ENCODE data around the gene SOS1. TPM values are rescaled to one million over a fixed set of nuclear protein-coding genes. Genes with fewer than 3 reads are reported as not detected.

Gene SOS1
- total and polyA plus RNA-seq, 2 donors, result 17.3 to 92.6 TPM

DNA sequence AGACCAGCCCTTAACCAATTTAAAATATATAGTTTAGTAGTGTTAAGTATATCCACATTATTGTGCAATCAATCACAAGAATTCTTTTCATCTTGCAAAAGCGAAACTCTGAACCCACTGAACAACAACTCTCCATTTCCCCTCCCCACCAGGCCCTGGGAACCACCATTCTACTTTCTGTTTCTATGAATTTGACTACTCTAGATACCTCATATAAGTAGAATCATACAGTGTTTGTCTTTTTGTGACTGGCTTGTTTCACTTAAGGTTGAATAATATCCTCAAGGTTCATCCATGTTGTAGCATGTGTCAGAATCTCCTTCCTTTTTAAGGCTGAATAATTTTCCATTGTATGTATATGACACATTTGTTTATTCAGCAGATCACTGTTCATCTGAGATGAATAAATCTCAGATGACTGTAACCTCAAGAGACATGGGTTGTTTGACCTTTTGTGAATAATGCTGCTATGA lies 8.1 kb upstream of the SOS1 start:
- Histone ChIP-seq H3K27ac (ENCODE audit: low read depth) (no peak overlapping the region), H3K36me3 (ENCODE audit: insufficient read depth) (no peaks in the 10 kb centered on the region)
- WGBS, result 84% methylated on average over 1 of the region's 1 CpG

DNA sequence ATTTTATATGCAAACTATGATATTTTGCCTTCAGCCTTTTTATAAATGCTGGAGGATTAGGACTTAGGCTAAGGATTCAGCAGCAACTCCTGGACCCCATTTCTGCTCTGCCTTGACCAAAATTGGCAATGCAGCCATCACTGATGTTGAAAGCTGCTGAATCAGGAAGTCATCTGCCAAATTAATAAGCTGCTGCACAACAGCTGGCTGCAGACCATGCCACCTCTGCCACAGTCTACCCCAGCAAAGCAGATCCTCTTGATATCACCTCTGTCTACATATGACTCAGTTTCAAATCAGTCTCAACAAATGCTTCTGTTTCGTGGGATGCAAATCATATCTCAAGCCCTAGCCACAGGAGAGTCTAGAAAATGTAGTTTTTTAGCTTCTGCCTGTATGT lies 7.1 kb upstream of the SOS1 start:
- no peaks in the 10 kb centered on the region for H3K4me1 ChIP-seq (ENCODE audit: insufficient read depth)
- WGBS, result 39% methylated on average over 1 of the region's 1 CpG
- H3K4me3 ChIP-seq (ENCODE audit: low read depth, low read length), result no peak overlapping the region
- H3K36me3 ChIP-seq (ENCODE audit: insufficient read depth), result no peaks in the 10 kb centered on the region
- DNase-seq (ENCODE audit: extremely low spot score), result no peak
- H3K27ac ChIP-seq (ENCODE audit: low read depth), result no peak overlapping the region

More for the DNA sequence above, 8.1 kb upstream of the SOS1 start:
- no peak overlapping the region for H3K4me3 ChIP-seq (ENCODE audit: low read depth, low read length)
- DNase-seq (ENCODE audit: extremely low spot score), result no peak
- H3K4me1 ChIP-seq (ENCODE audit: insufficient read depth), result no peaks in the 10 kb centered on the region

DNA sequence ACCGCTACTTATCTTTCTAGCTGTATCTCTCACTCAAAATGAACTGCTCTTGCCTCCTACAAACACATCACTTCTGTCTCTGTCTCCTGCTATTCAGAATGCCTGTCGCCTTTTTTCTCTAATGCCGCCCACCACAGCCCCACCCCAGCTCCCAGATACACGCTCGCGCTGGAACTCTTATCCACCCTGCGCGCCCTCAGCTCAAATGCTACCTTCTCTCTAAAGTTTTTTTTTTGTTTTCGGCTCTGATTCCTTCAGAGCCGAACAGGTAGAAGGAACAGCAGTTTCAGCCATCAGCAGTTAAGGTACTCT lies 3.9 kb upstream of the SOS1 start:
- WGBS, result under 1% methylated on average over 10 of the region's 10 CpGs
- Histone ChIP-seq H3K4me3 (ENCODE audit: low read depth, low read length) (peak overlapping the region; percentile 72), H3K36me3 (ENCODE audit: insufficient read depth) (no peaks in the 10 kb centered on the region), H3K4me1 (ENCODE audit: insufficient read depth) (no peaks in the 10 kb centered on the region), H3K27ac (ENCODE audit: low read depth) (peak overlapping the region; percentile 97)
- DNase-seq (ENCODE audit: extremely low spot score), result no peak

DNA sequence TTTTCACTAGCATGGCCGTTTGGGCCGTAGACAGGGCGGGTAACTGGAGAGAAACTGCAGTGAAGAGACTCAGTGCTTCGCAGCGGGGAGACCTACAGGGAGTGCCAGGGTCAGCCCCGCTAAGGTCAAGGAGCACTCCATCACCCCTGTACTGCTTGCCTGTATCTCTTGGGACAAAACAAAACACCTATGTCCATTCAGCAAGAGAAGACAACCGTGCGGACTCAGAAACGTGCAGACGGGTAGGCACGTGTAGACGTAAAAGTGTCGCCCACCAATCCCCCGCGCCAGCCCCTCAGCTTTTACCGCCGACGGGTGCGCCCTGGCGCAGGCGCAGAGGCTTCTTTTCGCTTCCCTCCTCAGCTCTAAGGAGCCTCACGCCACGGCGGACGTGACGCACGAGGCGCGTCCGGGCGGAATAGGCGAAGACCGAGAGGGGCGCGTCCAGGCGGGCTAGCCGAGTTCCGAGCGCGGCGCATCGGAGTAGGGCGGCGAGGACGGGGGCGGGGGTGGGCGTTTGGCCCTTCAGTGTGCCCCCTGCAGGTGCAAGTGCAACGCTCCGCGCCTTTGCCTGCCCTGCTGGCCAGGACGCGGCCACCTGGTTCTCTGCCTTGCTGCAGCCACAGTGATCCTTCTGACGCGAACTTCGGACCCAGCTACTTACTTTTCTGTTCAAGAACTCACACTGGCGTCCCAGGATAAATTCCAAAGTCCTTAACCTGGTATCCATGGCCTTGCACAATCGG lies 3.3 kb upstream of the SOS1 start:
- H3K4me1 ChIP-seq (ENCODE audit: insufficient read depth), result no peaks in the 10 kb centered on the region
- DNase-seq (ENCODE audit: extremely low spot score), result peak; percentile 92
- peak overlapping the region; percentile 72 for H3K4me3 ChIP-seq (ENCODE audit: low read depth, low read length)
- no peaks in the 10 kb centered on the region for H3K36me3 ChIP-seq (ENCODE audit: insufficient read depth)
- H3K27ac ChIP-seq (ENCODE audit: low read depth), result peak overlapping the region; percentile 97
- WGBS, result under 1% methylated on average over 58 of the region's 58 CpGs

DNA sequence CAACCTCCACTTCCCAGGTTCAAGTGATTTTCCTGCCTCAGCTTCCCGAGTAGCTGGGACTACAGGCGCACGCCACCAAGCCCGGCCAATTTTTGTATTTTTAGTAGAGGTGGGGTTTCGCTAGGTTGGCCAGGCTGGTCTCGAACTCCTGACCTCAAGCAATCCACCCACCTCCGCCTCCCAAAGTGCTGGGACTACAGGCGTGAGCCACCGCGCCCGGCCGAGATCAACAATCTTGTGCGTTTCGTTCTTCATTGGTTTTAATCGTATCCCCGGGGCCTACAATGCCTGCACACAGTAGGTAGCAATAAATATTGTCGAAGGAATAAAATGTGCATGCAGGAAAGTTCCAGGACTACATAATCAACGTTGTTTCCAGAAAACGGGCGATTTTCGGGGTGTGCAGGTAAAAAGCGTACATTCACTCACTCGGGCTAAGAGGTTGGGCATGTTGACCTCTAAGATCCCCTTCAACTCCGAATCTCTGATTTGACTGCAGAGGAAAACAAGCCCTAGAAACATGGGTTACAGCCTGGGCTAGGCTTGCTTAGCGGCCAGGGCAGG lies 2.7 kb upstream of the SOS1 start:
- H3K4me1 ChIP-seq (ENCODE audit: insufficient read depth), result peaks cover 2% of the 10 kb centered on the region
- 58% methylated on average over 25 of the region's 25 CpGs for WGBS

DNA sequence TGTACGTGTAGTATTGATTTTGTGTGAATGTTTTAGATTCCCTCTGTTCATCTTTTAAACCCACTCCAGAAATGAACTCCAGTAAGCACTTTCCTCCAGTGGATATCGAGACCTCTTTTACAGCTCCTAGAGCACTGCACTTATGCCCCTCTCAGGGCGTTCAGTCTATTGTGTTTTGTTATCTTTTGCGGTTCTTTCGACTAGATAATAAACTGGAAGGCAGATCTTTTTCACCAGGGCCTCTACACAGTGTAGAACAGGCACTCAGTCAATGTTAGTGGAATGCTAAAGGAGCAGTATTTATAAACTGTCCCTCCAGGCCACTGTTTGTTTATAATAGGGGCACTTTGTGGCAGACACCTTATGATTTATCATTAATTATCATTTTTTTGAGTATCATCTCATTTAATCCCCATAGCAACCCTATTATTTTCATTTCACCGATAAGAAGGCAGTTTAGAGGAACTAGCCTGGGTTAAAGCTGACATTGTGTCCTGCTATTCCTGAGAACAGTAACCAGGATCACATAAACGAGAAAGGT lies 742 bp upstream of the SOS1 start:
- no peak for DNase-seq (ENCODE audit: extremely low spot score)
- Histone ChIP-seq H3K36me3 (ENCODE audit: insufficient read depth) (no peaks in the 10 kb centered on the region), H3K4me1 (ENCODE audit: insufficient read depth) (peaks cover 2% of the 10 kb centered on the region), H3K4me3 (ENCODE audit: low read depth, low read length) (peak overlapping the region; percentile 98), H3K27ac (ENCODE audit: low read depth) (peak overlapping the region; percentile 99)
- WGBS, result 10% methylated on average over 7 of the region's 7 CpGs

More for the DNA sequence above, 2.7 kb upstream of the SOS1 start:
- Histone ChIP-seq H3K4me3 (ENCODE audit: low read depth, low read length) (peak overlapping the region; percentile 72), H3K36me3 (ENCODE audit: insufficient read depth) (no peaks in the 10 kb centered on the region), H3K27ac (ENCODE audit: low read depth) (peak overlapping the region; percentile 83)
- no peak for DNase-seq (ENCODE audit: extremely low spot score)

DNA sequence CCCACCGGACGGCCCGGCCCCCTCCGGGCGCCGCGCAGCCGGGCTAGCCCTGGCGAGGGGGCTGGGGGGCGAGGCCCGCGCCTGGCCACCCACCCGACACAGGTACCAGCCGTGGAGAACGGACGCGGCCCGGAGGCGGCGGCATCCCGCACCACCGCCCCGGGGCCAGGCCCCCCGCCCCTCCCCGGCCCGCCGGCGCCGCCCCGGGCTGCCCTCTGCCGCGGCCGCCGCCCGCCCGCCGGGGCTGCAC lies 405 bp downstream of the SOS1 start:
- Histone ChIP-seq H3K27ac (ENCODE audit: low read depth) (peak overlapping the region; percentile 99), H3K4me1 (ENCODE audit: insufficient read depth) (peaks cover 2% of the 10 kb centered on the region), H3K4me3 (ENCODE audit: low read depth, low read length) (peak overlapping the region; percentile 98), H3K36me3 (ENCODE audit: insufficient read depth) (no peaks in the 10 kb centered on the region)
- no peak for DNase-seq (ENCODE audit: extremely low spot score)
- WGBS, result 0% methylated on average over 36 of the region's 37 CpGs

DNA sequence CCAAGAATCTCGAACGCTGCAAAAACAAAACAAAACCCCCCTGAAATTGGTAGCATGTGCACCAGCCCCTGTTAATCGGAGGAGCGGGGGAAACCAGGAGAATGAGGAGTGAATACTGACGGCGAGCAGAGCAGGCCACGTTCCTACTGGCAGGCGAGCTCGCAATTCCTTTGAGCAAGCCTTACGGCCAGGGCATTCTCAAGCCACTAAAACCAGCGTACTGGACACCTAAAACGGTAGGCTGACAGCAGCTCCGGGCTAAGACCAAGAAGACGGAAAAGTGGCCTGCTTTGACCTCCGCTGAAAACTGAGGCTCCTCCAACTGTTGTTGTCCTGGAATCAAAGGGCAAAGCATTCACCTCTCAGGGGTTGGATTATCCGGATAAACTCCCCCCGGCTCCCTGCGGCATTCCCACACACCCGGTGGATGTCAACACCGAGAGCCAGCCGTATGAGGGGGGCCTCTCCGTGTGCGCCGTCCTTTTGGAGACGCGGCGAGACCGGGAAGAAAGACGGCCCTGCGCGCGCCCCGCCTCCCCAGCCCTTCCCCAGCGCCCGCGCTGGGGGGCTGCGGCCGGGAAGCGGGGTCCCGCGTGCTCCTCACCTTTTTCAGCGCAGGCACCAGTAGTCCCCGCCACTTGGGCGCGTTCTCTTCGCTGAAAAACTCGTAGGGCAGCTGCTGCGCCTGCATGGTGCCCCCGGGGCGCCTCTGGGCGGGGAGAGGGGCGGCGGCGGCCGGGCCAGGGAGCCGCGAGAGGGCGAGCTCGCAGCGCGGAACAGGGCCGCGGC lies 925 bp downstream of the SOS1 start:
- no peak for DNase-seq (ENCODE audit: extremely low spot score)
- H3K4me1 ChIP-seq (ENCODE audit: insufficient read depth), result peaks cover 2% of the 10 kb centered on the region
- H3K27ac ChIP-seq (ENCODE audit: low read depth), result peak overlapping the region; percentile 99
- under 1% methylated on average over 63 of the region's 63 CpGs for WGBS
- no peaks in the 10 kb centered on the region for H3K36me3 ChIP-seq (ENCODE audit: insufficient read depth)
- peak overlapping the region; percentile 98 for H3K4me3 ChIP-seq (ENCODE audit: low read depth, low read length)

DNA sequence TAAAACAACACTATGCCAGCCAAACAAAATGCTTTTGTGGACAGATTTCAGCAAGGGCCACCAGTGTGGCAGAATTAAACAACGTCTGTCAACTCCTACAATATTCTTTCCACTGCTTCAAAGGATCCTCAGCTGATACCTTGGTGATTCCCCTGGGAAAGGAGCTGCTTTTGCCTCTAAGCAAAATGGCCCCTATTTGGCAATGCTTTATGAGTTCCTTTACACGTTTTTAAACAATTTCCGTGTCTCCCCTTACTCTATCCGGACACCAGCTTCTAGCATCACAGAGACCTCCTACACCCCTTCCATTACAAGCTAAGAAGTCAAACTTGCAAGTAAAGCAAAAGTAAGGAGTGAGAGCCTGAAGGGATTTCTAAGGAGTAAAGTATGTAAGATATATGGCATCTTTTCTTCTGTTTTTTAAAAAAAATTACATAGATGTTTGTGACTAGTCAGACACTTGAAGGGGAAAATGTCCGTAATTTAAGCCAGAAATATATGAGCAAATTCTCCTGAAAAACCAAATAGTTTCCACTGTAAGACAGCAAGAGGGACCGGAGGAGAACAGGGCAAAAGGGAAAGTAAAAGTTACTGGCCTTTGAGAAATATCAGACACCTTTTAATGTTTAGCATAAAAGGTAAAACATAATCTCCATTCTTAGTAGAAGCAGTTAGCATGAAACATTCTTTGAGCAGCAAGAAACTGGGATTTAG lies 1.9 kb downstream of the SOS1 start:
- no peak for DNase-seq (ENCODE audit: extremely low spot score)

DNA sequence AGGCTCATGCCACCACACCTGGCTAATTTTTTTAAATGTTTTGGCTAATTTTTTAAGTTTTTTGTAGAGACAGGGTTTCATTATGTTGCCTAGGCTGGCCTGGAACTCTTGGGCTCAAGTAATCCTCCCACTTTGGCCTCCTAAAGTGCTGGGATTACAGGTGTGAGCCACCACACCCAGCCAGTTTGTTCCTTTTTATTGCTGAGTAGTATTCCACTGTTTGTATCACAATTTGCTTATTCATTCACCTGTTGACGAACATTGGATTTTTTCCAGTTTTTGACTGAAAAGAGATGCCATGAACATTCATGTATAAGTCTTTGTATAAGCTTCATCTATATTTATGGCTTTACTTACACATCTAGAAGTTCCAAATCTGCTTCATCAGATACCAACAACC lies 5.3 kb downstream of the SOS1 start:
- WGBS, result 95% methylated on average over 1 of the region's 1 CpG
- no peak overlapping the region for H3K4me3 ChIP-seq (ENCODE audit: low read depth, low read length)
- H3K4me1 ChIP-seq (ENCODE audit: insufficient read depth), result peaks cover 2% of the 10 kb centered on the region
- no peak for DNase-seq (ENCODE audit: extremely low spot score)
- H3K27ac ChIP-seq (ENCODE audit: low read depth), result no peak overlapping the region
- H3K36me3 ChIP-seq (ENCODE audit: insufficient read depth), result no peaks in the 10 kb centered on the region

More for the DNA sequence above, 1.9 kb downstream of the SOS1 start:
- H3K27ac ChIP-seq (ENCODE audit: low read depth), result no peak overlapping the region
- peak overlapping the region; percentile 41 for H3K4me3 ChIP-seq (ENCODE audit: low read depth, low read length)
- H3K4me1 ChIP-seq (ENCODE audit: insufficient read depth), result peaks cover 2% of the 10 kb centered on the region
- H3K36me3 ChIP-seq (ENCODE audit: insufficient read depth), result no peaks in the 10 kb centered on the region
- 9% methylated on average over 6 of the region's 6 CpGs for WGBS

DNA sequence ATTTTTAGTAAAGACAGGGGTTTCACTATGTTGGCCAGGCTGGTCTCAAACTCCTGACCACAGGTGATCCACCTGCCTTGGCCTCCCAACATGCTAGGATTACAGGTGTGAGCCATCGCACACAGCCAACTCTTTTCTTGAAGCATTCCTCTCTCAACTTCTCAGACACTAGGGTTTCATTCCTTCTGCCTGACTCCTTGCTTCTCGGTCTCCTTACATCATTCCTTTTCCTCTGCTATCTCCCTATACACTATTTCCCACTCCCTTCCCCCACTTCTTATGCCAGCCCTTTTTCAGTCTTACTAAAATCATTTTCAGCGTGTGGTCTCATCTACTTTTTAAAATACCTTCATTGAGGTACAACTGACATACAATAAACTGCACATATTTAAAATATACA lies 6.1 kb downstream of the SOS1 start:
- Histone ChIP-seq H3K4me1 (ENCODE audit: insufficient read depth) (peaks cover 2% of the 10 kb centered on the region), H3K27ac (ENCODE audit: low read depth) (no peak overlapping the region), H3K4me3 (ENCODE audit: low read depth, low read length) (no peak overlapping the region), H3K36me3 (ENCODE audit: insufficient read depth) (no peaks in the 10 kb centered on the region)
- DNase-seq (ENCODE audit: extremely low spot score), result no peak
- WGBS, result 94% methylated on average over 3 of the region's 3 CpGs

DNA sequence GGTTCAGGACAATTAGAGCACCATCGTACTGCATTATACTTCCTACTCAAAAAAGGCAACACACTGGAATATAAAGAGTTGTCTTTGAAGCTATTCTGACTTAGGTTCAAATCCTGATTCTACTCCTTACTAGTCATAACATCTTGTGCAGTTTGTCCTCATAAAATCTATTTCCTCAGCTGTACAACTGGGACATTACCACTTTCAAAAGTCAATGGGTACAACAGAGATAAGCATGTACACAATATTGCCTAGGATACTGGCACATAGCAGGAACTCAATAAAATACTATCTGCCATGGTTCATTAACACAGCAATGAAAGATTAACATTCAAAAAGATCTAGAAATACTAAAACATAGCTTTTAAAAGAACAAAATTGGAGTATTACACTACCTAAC lies 11.3 kb downstream of the SOS1 start:
- no peaks in the 10 kb centered on the region for H3K36me3 ChIP-seq (ENCODE audit: insufficient read depth)
- no peak overlapping the region for H3K4me3 ChIP-seq (ENCODE audit: low read depth, low read length)
- DNase-seq (ENCODE audit: extremely low spot score), result no peak
- no peak overlapping the region for H3K27ac ChIP-seq (ENCODE audit: low read depth)
- whole genome bisulfite sequencing, result 41% methylated on average over 1 of the region's 1 CpG
- no peaks in the 10 kb centered on the region for H3K4me1 ChIP-seq (ENCODE audit: insufficient read depth)

DNA sequence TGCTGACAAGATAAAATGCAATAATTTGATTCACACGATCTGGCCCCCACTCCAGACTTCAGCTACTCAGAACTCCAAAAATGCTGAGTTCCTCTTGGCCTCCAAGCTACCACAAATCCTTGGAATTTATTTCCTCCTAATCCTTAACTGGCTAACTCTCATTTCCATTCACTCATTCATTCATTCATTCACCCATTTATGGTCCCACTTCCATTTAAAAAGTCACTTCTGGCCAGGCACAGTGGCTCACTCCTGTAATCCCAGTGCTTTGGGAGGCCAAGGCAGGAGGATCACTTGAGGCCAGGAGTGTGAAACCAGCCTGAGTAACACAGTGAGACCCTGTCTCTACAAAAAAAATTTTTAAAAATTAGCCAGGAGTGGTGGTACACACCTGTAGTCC lies 12.5 kb downstream of the SOS1 start:
- DNase-seq (ENCODE audit: extremely low spot score), result no peak
- Histone ChIP-seq H3K4me1 (ENCODE audit: insufficient read depth) (no peaks in the 10 kb centered on the region), H3K36me3 (ENCODE audit: insufficient read depth) (no peaks in the 10 kb centered on the region), H3K27ac (ENCODE audit: low read depth) (no peak overlapping the region), H3K4me3 (ENCODE audit: low read depth, low read length) (no peak overlapping the region)
- WGBS, result 44% methylated on average over 1 of the region's 1 CpG

All from urinary bladder (tissue), 4 donors.